Measurements from ENCODE around the gene TLE4.

DNA sequence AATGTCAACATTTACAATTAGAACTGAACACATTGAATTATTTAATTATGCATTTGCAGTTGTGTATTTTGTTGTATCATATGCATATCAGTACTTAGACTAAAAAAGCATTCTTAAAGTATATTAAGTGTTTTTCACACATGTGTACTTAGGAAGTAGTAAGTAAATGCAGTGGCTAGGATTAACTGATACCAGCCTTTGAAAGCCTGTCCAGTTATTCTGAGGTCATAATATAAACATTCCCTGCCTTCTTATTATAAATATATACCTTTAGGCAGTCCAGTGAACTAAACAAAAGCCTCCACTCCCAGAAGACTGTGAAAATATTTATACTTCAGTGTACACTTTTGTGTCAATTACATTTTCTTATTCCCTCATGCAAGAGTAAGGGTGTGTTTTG, 83.8 kb downstream of the TLE4 start:
- TF ChIP-seq, protein P1, sequence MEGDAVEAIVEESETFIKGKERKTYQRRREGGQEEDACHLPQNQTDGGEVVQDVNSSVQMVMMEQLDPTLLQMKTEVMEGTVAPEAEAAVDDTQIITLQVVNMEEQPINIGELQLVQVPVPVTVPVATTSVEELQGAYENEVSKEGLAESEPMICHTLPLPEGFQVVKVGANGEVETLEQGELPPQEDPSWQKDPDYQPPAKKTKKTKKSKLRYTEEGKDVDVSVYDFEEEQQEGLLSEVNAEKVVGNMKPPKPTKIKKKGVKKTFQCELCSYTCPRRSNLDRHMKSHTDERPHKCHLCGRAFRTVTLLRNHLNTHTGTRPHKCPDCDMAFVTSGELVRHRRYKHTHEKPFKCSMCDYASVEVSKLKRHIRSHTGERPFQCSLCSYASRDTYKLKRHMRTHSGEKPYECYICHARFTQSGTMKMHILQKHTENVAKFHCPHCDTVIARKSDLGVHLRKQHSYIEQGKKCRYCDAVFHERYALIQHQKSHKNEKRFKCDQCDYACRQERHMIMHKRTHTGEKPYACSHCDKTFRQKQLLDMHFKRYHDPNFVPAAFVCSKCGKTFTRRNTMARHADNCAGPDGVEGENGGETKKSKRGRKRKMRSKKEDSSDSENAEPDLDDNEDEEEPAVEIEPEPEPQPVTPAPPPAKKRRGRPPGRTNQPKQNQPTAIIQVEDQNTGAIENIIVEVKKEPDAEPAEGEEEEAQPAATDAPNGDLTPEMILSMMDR (conservative IDR thresholded peaks at IDR 0.05 in 1 of 2, IDR thresholded peaks at IDR 0.05 in 1 of 2; ENCODE audit: extremely low read depth in 1 of 2, insufficient read depth in 1 of 2, low read depth in 1 of 2, low read length in 2 of 2): no peak
- TF ChIP-seq EZH2 (IDR thresholded peaks at IDR 0.05; ENCODE audit: borderline replicate concordance, low read length): no peak
